Small intestine (tissue), 7 donors: ENCODE results near the gene SDK2. TPM values are rescaled to one million over a fixed set of nuclear protein-coding genes. Genes with fewer than 3 reads are reported as not detected.

Experiments used
- DNase-seq, 2 donors: peaks; one replicate each; pipeline versions ENCODE4 v3.0.0 to v3.0.0-alpha.2; 2013
- FAIRE-seq: peaks from 2 replicates; lab custom pipeline; 2012; peaks lifted over from hg19 to GRCh38; lab: Jason Lieb, UNC
- H3K27ac ChIP-seq, 3 donors: one replicate each; pipeline ENCODE4 v1.5.1; 2013; ENCODE audit warnings: low read length in 2 of 3, mild to moderate bottlenecking in 2 of 3, control low read depth in 1 of 3, inconsistent platforms in 1 of 3, low read depth in 1 of 3, moderate library complexity in 1 of 3
- H3K27me3 ChIP-seq, 3 donors: one replicate each; pipeline ENCODE4 v1.6.1; 2013; ENCODE audit warnings: low read length in 3 of 3, inconsistent platforms in 1 of 3; ENCODE audit not compliant: control insufficient read depth in 3 of 3, insufficient read depth in 3 of 3
- H3K36me3 ChIP-seq, 3 donors: one replicate each; pipeline ENCODE4 v1.6.1; 2013; ENCODE audit warnings: low read length in 3 of 3, inconsistent platforms in 1 of 3, low read depth in 1 of 3, mild to moderate bottlenecking in 1 of 3, moderate library complexity in 1 of 3; ENCODE audit not compliant: control insufficient read depth in 3 of 3, insufficient read depth in 2 of 3
- H3K4me1 ChIP-seq, 3 donors: one replicate each; pipeline ENCODE4 v1.6.1; 2013; ENCODE audit warnings: low read length in 2 of 3, inconsistent platforms in 1 of 3, low read depth in 1 of 3, mild to moderate bottlenecking in 1 of 3, moderate library complexity in 1 of 3; ENCODE audit not compliant: control insufficient read depth in 3 of 3, insufficient read depth in 2 of 3
- H3K4me3 ChIP-seq, 3 donors: one replicate each; pipeline ENCODE4 v1.5.1; 2013; ENCODE audit warnings: low read length in 3 of 3, control low read depth in 1 of 3, inconsistent platforms in 1 of 3, low read depth in 1 of 3, mild to moderate bottlenecking in 1 of 3, moderate library complexity in 1 of 3
- H3K9me3 ChIP-seq, 2 donors: one replicate each; pipeline ENCODE4 v1.6.1; 2013; ENCODE audit warnings: low read depth in 1 of 2, low read length in 1 of 2; ENCODE audit not compliant: control insufficient read depth in 2 of 2, insufficient read depth in 1 of 2
- WGBS, 3 donors: extraction: QIAGEN DNeasy Blood & Tissue Kit; methylation state at CpG; one replicate each; pipeline ENCODE4 v1.1.7; 2013; 5-methylcytosine and 5-hydroxymethylcytosine counted together
- polyA plus RNA-seq, 4 donors: library from polyadenylated mRNA; stranded (reverse) in 3 of 4; unstranded in 1 of 4; fragments of 200-250 nt in 3 of 4; fragments of 120-200 nt in 1 of 4; gene quantifications; one replicate each; pipeline versions ENCODE4 v1.2.1 to v1.2.3, GENCODE V29; 2013
- donor health status: healthy with polysubstance abuse.
- donor health status: control.
- donor health status: control.
- donor health status: Bipolar disorder and iron deficiency.
- donor health status: healthy.

Gene SDK2
- polyA plus RNA-seq, 4 donors, result under 0.01 to 1.1 (median 0.10) TPM

GRCh38 chr17:73466704-73467433 lies 177.4 kb downstream of the SDK2 start:
- FAIRE-seq (no peak), DNase-seq (no peak)
- no peaks in the 10 kb centered on the region for H3K9me3 ChIP-seq
- H3K4me3 ChIP-seq, result no peak overlapping the region
- no peaks in the 10 kb centered on the region for H3K36me3 ChIP-seq
- H3K27me3 ChIP-seq, result no peaks in the 10 kb centered on the region
- 64 to 82% (median 71%) methylated on average over 15 of the region's 15 CpGs for WGBS, 3 donors
- H3K4me1 ChIP-seq, result no peaks in the 10 kb centered on the region
- H3K27ac ChIP-seq, result no peak overlapping the region

GRCh38 chr17:73465953-73466230 lies 178.4 kb downstream of the SDK2 start:
- Histone ChIP-seq H3K4me1 (no peaks in the 10 kb centered on the region), H3K36me3 (no peaks in the 10 kb centered on the region), H3K27ac (no peak overlapping the region), H3K9me3 (no peaks in the 10 kb centered on the region), H3K27me3 (no peaks in the 10 kb centered on the region), H3K4me3 (no peak overlapping the region)
- FAIRE-seq (no peak), DNase-seq (no peak)
- WGBS, 3 donors, result 72 to 82% (median 74%) methylated on average over 2 of the region's 2 CpGs

GRCh38 chr17:73465130-73465952 lies 178.9 kb downstream of the SDK2 start:
- WGBS, 3 donors, result 63 to 75% (median 71%) methylated on average over 9 of the region's 9 CpGs
- Histone ChIP-seq H3K4me1 (no peaks in the 10 kb centered on the region), H3K27me3 (no peaks in the 10 kb centered on the region), H3K4me3 (no peak overlapping the region), H3K9me3 (no peaks in the 10 kb centered on the region), H3K27ac (no peak overlapping the region), H3K36me3 (no peaks in the 10 kb centered on the region)
- no peak for DNase-seq
- FAIRE-seq, result no peak

- Histone ChIP-seq H3K27me3 (no peaks in the 10 kb centered on the region), H3K9me3 (peaks cover 0 to 3% of the 10 kb centered on the region in 2 donors), H3K4me1 (no peaks in the 10 kb centered on the region), H3K27ac (no peak overlapping the region), H3K4me3 (no peak overlapping the region), H3K36me3 (no peaks in the 10 kb centered on the region)
- no peak for FAIRE-seq
- whole genome bisulfite sequencing, 3 donors, result 84 to 89% (median 88%) methylated on average over 4 of the region's 4 CpGs
- no peak for DNase-seq
These were observed 179.8 kb downstream of the SDK2 start for GRCh38 chr17:73464447-73464846.

GRCh38 chr17:73463821-73464220 lies 180.4 kb downstream of the SDK2 start:
- Histone ChIP-seq H3K9me3 (peaks cover 0 to 3% of the 10 kb centered on the region in 2 donors), H3K4me1 (no peaks in the 10 kb centered on the region), H3K27ac (no peak overlapping the region), H3K36me3 (no peaks in the 10 kb centered on the region), H3K4me3 (no peak overlapping the region), H3K27me3 (no peaks in the 10 kb centered on the region)
- 74 to 83% (median 78%) methylated on average over 5 of the region's 5 CpGs for WGBS, 3 donors
- FAIRE-seq, result no peak
- DNase-seq, result no peak

- 56 to 69% (median 67%) methylated on average over 8 of the region's 8 CpGs for WGBS, 3 donors
- Histone ChIP-seq H3K27me3 (no peaks in the 10 kb centered on the region), H3K4me1 (no peaks in the 10 kb centered on the region), H3K27ac (no peak overlapping the region), H3K36me3 (no peaks in the 10 kb centered on the region), H3K9me3 (peaks cover 0 to 3% of the 10 kb centered on the region in 2 donors), H3K4me3 (no peak overlapping the region)
- FAIRE-seq (no peak), DNase-seq (no peak)
These were observed 181.4 kb downstream of the SDK2 start for GRCh38 chr17:73462823-73463222.

GRCh38 chr17:73459980-73460379 lies 184.3 kb downstream of the SDK2 start:
- 63 to 83% (median 71%) methylated on average over 7 of the region's 7 CpGs for WGBS, 3 donors
- FAIRE-seq, result no peak
- H3K36me3 ChIP-seq, result no peaks in the 10 kb centered on the region

GRCh38 chr17:73455767-73456166 lies 188.5 kb downstream of the SDK2 start:
- Histone ChIP-seq H3K27ac (no peak overlapping the region), H3K4me3 (no peak overlapping the region), H3K4me1 (no peaks in the 10 kb centered on the region), H3K27me3 (peaks cover 0 to 2% (median 0%) of the 10 kb centered on the region in 3 donors), H3K9me3 (peaks cover 0 to 8% of the 10 kb centered on the region in 2 donors), H3K36me3 (no peaks in the 10 kb centered on the region)
- DNase-seq (no peak), FAIRE-seq (no peak)
- WGBS, 3 donors, result 55 to 63% (median 57%) methylated on average over 17 to 18 of the region's 18 CpGs

More at GRCh38 chr17:73459980-73460379, 184.3 kb downstream of the SDK2 start:
- Histone ChIP-seq H3K4me3 (no peak overlapping the region), H3K9me3 (peaks cover 0 to 3% of the 10 kb centered on the region in 2 donors), H3K27me3 (peaks cover 0 to 2% (median 0%) of the 10 kb centered on the region in 3 donors), H3K4me1 (no peaks in the 10 kb centered on the region), H3K27ac (no peak overlapping the region)
- no peak for DNase-seq
